ENCODE data around the gene UQCRHL.

DNA sequence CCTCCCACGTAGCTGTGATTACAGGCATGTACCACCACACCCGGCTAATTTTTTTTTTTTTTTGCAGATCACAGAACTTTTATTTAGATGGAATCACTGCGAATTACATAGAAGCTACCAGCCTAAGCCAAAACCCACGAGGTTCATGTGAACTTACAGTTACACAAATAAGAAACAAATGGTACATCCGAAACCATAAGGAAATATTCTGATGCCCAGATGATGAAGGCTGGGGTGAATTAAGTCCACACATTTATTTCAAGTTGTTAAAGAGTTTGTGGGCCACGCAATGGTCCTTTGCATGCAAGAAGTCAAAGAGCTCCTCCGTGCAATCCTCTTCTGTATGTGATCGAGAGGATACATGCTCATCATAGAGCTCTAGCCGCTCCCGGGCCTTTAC lies 328 bp downstream of the UQCRHL start:
- TF ChIP-seq POLR2A (IDR thresholded peaks at IDR 0.05): no peak
- TF ChIP-seq, protein P1, sequence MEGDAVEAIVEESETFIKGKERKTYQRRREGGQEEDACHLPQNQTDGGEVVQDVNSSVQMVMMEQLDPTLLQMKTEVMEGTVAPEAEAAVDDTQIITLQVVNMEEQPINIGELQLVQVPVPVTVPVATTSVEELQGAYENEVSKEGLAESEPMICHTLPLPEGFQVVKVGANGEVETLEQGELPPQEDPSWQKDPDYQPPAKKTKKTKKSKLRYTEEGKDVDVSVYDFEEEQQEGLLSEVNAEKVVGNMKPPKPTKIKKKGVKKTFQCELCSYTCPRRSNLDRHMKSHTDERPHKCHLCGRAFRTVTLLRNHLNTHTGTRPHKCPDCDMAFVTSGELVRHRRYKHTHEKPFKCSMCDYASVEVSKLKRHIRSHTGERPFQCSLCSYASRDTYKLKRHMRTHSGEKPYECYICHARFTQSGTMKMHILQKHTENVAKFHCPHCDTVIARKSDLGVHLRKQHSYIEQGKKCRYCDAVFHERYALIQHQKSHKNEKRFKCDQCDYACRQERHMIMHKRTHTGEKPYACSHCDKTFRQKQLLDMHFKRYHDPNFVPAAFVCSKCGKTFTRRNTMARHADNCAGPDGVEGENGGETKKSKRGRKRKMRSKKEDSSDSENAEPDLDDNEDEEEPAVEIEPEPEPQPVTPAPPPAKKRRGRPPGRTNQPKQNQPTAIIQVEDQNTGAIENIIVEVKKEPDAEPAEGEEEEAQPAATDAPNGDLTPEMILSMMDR (IDR thresholded peaks at IDR 0.05): no peak

Measured in uterus (tissue), 2 donors.